Nephron (organoid): ENCODE results near the gene SPDYE2.
"Not testable (repeated sequence)": the region's sequence is repeated elsewhere in the genome, so short reads cannot be mapped to it uniquely, and the experiment has no call there.

Experiments
- H3K27ac Mint-ChIP-seq, 3 experiments: 2 replicates each; pipeline ENCODE4 v1.8.0; 2020; ENCODE audit warnings: mixed read lengths in 3 of 3, mild to moderate bottlenecking in 2 of 3, moderate library complexity in 1 of 3
- H3K27me3 Mint-ChIP-seq: 2 replicates; pipeline ENCODE4 v1.8.0; 2021; ENCODE audit warnings: low read depth, mild to moderate bottlenecking, moderate library complexity, mixed read lengths
- H3K36me3 Mint-ChIP-seq: 2 replicates; pipeline ENCODE4 v1.8.0; 2020; ENCODE audit warnings: low read depth, mixed read lengths
- H3K4me1 Mint-ChIP-seq: 2 replicates; pipeline ENCODE4 v1.8.0; 2020; ENCODE audit warnings: mixed read lengths
- H3K4me3 Mint-ChIP-seq, 3 experiments: 2 replicates each; pipeline ENCODE4 v1.8.0; 2020; ENCODE audit warnings: mild to moderate bottlenecking in 3 of 3, mixed read lengths in 3 of 3, moderate library complexity in 2 of 3
- H3K9me3 Mint-ChIP-seq: 2 replicates; pipeline ENCODE4 v1.8.0; 2020; ENCODE audit warnings: mixed read lengths

Gene SPDYE2

GRCh38 chr7:102604431-102605145 lies 53.6 kb downstream of the SPDYE2 start:
- H3K27me3 Mint-ChIP-seq, H3K9me3 Mint-ChIP-seq, H3K4me3 Mint-ChIP-seq: not testable (repeated sequence)

GRCh38 chr7:102606848-102607247 lies 55.8 kb downstream of the SPDYE2 start:
- H3K27me3 Mint-ChIP-seq, H3K9me3 Mint-ChIP-seq, H3K4me1 Mint-ChIP-seq, H3K4me3 Mint-ChIP-seq, H3K27ac Mint-ChIP-seq, H3K36me3 Mint-ChIP-seq: not testable (repeated sequence)

More at GRCh38 chr7:102604431-102605145, 53.6 kb downstream of the SPDYE2 start:
- H3K27ac Mint-ChIP-seq, H3K36me3 Mint-ChIP-seq, H3K4me1 Mint-ChIP-seq: not testable (repeated sequence)

DNA sequence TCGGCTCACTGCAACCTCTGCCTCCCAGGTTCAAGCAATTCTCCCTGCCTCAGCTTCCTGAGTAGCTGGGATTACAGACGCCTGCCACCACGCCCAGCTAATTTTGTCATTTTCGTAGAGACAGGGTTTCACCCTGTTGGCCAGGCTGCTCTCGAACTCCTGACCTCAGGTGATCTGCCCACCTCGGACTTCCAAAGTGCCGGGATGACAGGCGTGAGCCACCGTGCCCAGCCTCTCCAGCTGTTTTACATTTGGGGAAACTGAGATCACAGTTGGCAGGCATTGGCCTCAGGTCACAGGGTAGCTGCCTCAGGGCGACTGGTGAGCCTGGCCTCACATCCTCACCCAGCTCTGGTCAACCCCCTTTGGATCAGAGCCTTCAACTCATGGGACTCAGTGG lies 58.7 kb downstream of the SPDYE2 start:
- not testable (repeated sequence) for H3K27me3 Mint-ChIP-seq, H3K9me3 Mint-ChIP-seq, H3K36me3 Mint-ChIP-seq, H3K4me3 Mint-ChIP-seq, H3K4me1 Mint-ChIP-seq, H3K27ac Mint-ChIP-seq

- H3K4me3 Mint-ChIP-seq, H3K27ac Mint-ChIP-seq, H3K9me3 Mint-ChIP-seq, H3K27me3 Mint-ChIP-seq, H3K4me1 Mint-ChIP-seq, H3K36me3 Mint-ChIP-seq: not testable (repeated sequence)
Observed at GRCh38 chr7:102610441-102610840, 59.4 kb downstream of the SPDYE2 start.

- not testable (repeated sequence) for H3K4me1 Mint-ChIP-seq, H3K9me3 Mint-ChIP-seq, H3K36me3 Mint-ChIP-seq, H3K27ac Mint-ChIP-seq, H3K27me3 Mint-ChIP-seq, H3K4me3 Mint-ChIP-seq
Observed at GRCh38 chr7:102611013-102611674, 60.1 kb downstream of the SPDYE2 start.

GRCh38 chr7:102611675-102612325 lies 60.8 kb downstream of the SPDYE2 start:
- not testable (repeated sequence) for H3K27ac Mint-ChIP-seq

More at GRCh38 chr7:102611675-102612325, 60.8 kb downstream of the SPDYE2 start:
- peak overlapping the region in 1 of 3 experiments; percentile 61 for H3K4me3 Mint-ChIP-seq
- H3K36me3 Mint-ChIP-seq, H3K9me3 Mint-ChIP-seq, H3K27me3 Mint-ChIP-seq, H3K4me1 Mint-ChIP-seq: not testable (repeated sequence)
